Stimulated activated CD4-positive, alpha-beta T cell treated with anti-CD3 and anti-CD28 coated beads, Interleukin-1b, Interleukin-23, amount 100 ng/mL, for 24 hours (primary cell): ENCODE measurements around the gene FKBP2.

Experiments
- DNase-seq, 4 experiments: peaks; one replicate each; pipeline ENCODE4 v3.0.0-alpha.2; 2020; ENCODE audit warnings: low read depth in 4 of 4, low spot score in 1 of 4

The FKBP2 gene

GRCh38 chr11:64284048-64284961 is 43.4 kb downstream of the FKBP2 start, which contains the start of gene BAD:
Gene BAD, minus strand, starts transcription at chr11:64284665. Its CDS starts 297 bp downstream, at chr11:64284368.
- peak; percentile 84 to 93 (median 88) for DNase-seq

- DNase-seq, result peak; percentile 79 to 90 (median 86)
Observed at GRCh38 chr11:64284962-64285884, 44.3 kb downstream of the FKBP2 start, which contains the start of gene GPR137. Gene GPR137, plus strand, starts transcription at chr11:64285848. Its CDS starts 677 bp downstream, at chr11:64286525.

- no peak for DNase-seq
Observed at GRCh38 chr11:64285885-64286800, 45.2 kb downstream of the FKBP2 start.

DNA sequence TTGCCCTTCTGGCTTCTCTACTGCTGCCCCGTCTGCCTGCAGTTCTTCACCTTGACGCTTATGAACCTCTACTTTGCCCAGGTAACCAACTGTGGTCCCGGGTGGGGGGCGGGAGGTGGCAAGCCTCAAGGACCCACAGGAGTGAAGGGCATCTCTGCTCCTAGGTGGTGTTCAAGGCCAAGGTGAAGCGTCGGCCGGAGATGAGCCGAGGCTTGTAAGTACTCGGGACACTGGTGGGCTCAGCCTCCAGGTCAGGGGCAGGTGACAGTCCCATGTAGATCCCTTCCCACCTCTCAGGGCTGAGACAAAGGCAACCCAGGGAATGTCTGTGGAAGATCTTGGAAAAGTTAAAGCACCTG is 45.9 kb downstream of the FKBP2 start:
- no peak for DNase-seq

GRCh38 chr11:64287676-64288352 is 46.9 kb downstream of the FKBP2 start:
- DNase-seq, result no peak

DNA sequence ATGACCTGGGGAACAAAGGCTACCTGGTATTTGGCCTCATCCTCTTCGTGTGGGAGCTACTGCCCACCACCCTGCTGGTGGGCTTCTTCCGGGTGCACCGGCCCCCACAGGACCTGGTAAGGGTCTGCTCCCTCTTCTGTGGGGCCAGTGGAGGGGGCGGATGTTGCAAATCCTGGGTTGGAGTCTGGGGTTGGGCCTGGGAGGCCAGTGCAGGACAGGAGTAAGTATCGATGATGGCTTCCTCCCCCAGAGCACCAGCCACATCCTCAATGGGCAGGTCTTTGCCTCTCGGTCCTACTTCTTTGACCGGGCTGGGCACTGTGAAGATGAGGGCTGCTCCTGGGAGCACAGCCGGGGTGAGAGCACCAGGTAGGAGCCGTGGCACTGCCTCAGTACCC is 47.5 kb downstream of the FKBP2 start:
- no peak for DNase-seq

GRCh38 chr11:64289002-64289564 is 48.2 kb downstream of the FKBP2 start:
- DNase-seq, result no peak

GRCh38 chr11:64290352-64291261 is 49.7 kb downstream of the FKBP2 start:
- no peak for DNase-seq

- DNase-seq, result no peak
Observed at GRCh38 chr11:64291262-64291751, 50.4 kb downstream of the FKBP2 start, which contains the start of gene KCNK4. Gene KCNK4, plus strand, starts transcription at chr11:64291302. Its CDS starts 1,717 bp downstream, at chr11:64293019.

- no peak for DNase-seq
Observed at GRCh38 chr11:64291752-64292459, 51.0 kb downstream of the FKBP2 start.

DNA sequence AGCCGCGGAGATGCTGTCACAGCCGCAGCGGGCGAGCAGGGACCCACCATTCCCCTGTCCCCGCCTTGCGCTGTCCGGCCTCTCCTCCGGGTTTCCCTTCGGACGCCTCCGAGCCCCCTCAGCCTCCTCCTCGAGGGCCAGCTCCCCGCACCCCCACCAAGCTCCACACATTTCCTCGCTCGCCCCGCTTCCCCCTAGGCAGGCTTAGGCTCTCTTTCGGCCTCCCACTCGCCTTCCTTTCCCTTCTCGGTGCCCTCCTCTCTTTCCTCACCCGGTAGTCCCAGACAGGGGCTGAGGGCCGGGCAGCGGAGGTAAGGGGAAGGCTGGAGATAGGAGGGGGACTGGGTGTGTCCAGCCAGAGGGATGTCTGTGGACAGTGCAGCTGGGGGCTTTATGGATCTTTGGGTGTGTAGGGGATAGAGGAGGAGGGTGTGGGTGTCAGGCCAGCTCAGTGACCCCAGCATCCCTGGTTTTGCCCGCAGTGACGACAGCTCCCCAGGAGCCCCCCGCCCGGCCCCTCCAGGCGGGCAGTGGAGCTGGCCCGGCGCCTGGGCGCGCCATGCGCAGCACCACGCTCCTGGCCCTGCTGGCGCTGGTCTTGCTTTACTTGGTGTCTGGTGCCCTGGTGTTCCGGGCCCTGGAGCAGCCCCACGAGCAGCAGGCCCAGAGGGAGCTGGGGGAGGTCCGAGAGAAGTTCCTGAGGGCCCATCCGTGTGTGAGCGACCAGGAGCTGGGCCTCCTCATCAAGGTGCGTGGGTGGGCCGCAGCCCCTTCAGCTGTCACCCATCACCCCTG is 51.8 kb downstream of the FKBP2 start:
- DNase-seq, result no peak
